Stimulated activated CD8-positive, alpha-beta memory T cell treated with anti-CD3 and anti-CD28 coated beads, Interleukin-7, amount 100 ng/mL, for 4 hours (primary cell): ENCODE data around the gene GSN.

Experiments
- DNase-seq, 2 donors: peaks; one replicate each; pipeline ENCODE4 v3.0.0-alpha.2; 2020; ENCODE audit warnings: low read depth in 2 of 2

The GSN gene

GRCh38 chr9:121323449-121324151, 55.6 kb downstream of the GSN start:
- DNase-seq: no peak

GRCh38 chr9:121324316-121324715, 56.4 kb downstream of the GSN start:
- no peak for DNase-seq

- no peak for DNase-seq
Measured at GRCh38 chr9:121324755-121325154, 56.8 kb downstream of the GSN start.

- DNase-seq: no peak
Measured at GRCh38 chr9:121325387-121325786, 57.4 kb downstream of the GSN start.

GRCh38 chr9:121326130-121326838, 58.3 kb downstream of the GSN start:
- DNase-seq: no peak

- DNase-seq: no peak
Measured at GRCh38 chr9:121326901-121327613, 59.1 kb downstream of the GSN start.

GRCh38 chr9:121328476-121328875, 60.5 kb downstream of the GSN start:
- DNase-seq: no peak

- no peak for DNase-seq
Measured at GRCh38 chr9:121328876-121329681, 61.1 kb downstream of the GSN start.

GRCh38 chr9:121331549-121331948, 63.6 kb downstream of the GSN start:
- no peak for DNase-seq

GRCh38 chr9:121331992-121332685, 64.2 kb downstream of the GSN start:
- no peak for DNase-seq

- DNase-seq: no peak
Measured at GRCh38 chr9:121333950-121334773, 66.2 kb downstream of the GSN start.

- no peak for DNase-seq
Measured at GRCh38 chr9:121336665-121337064, 68.7 kb downstream of the GSN start.

GRCh38 chr9:121339437-121339836, 71.5 kb downstream of the GSN start:
- no peak for DNase-seq

GRCh38 chr9:121340676-121341392, 72.9 kb downstream of the GSN start:
- DNase-seq: no peak

GRCh38 chr9:121344184-121344583, 76.2 kb downstream of the GSN start:
- DNase-seq: no peak

GRCh38 chr9:121345070-121345469, 77.1 kb downstream of the GSN start:
- DNase-seq: no peak

GRCh38 chr9:121348221-121348620, 80.3 kb downstream of the GSN start:
- DNase-seq: no peak

GRCh38 chr9:121349009-121349408, 81.0 kb downstream of the GSN start:
- no peak for DNase-seq

- DNase-seq: no peak
Measured at GRCh38 chr9:121350036-121350435, 82.1 kb downstream of the GSN start.
